Endothelial cell of umbilical vein (primary cell): Measurements from ENCODE around the gene CTNNA2. TPM values are rescaled to one million over a fixed set of nuclear protein-coding genes. Genes with fewer than 3 reads are reported as not detected.

Source experiments
- BruUV-seq: library from RNA; stranded (reverse); fragments of 400-500 nt; replicated peaks from 2 replicates; lab custom pipeline; 2021; lab: Mats Ljungman, UMichigan
- CTCF ChIA-PET: fragments of 300-600, 350-600 bp; sonication (Branson Sonifier 250); formaldehyde crosslinking; loops from one replicate; lab custom pipeline; 2021; ENCODE audit warnings: antibody characterized with exemption, inconsistent platforms; lab: Charles Lee
- POLR2A ChIA-PET: fragments of 300-600, 350-600 bp; sonication (Branson Sonifier 250); formaldehyde crosslinking; loops from one replicate; lab custom pipeline; 2021; ENCODE audit warnings: antibody characterized with exemption, inconsistent platforms; lab: Charles Lee
- DNase-seq: peaks from one replicate; pipeline ENCODE4 v3.0.0-alpha.2; 2011; ENCODE audit warnings: low read depth, low spot score
- FAIRE-seq: peaks from 2 replicates; lab custom pipeline; 2011; peaks lifted over from hg19 to GRCh38; lab: Jason Lieb, UNC
- H2AFZ ChIP-seq: 2 replicates; pipeline ENCODE4 v1.6.0; 2012; ENCODE audit warnings: low read depth, low read length, control low read depth, inconsistent platforms
- H3K27ac ChIP-seq: 2 replicates; pipeline ENCODE4 v1.5.1; 2011; ENCODE audit warnings: low read depth, mild to moderate bottlenecking, control low read depth, low read length, moderate library complexity; ENCODE audit not compliant: insufficient read depth
- H3K27me3 ChIP-seq, 2 experiments: 2 replicates each; pipeline versions ENCODE4 v1.6.0 to v1.6.1; 2011; ENCODE audit warnings: low read length in 2 of 2, mixed read lengths in 1 of 2; ENCODE audit not compliant: control insufficient read depth in 2 of 2, insufficient read depth in 2 of 2
- H3K36me3 ChIP-seq, 2 experiments: 2 replicates in 1 of 2; 3 replicates in 1 of 2; pipeline ENCODE4 v1.5.1; 2011; ENCODE audit warnings: low read length in 2 of 2, mild to moderate bottlenecking in 1 of 2, moderate library complexity in 1 of 2; ENCODE audit not compliant: control insufficient read depth in 2 of 2, insufficient read depth in 2 of 2; ENCODE audit errors: extremely low read depth in 1 of 2
- H3K4me1 ChIP-seq: 3 replicates; pipeline ENCODE4 v1.5.1; 2011; ENCODE audit warnings: mild to moderate bottlenecking, low read length; ENCODE audit not compliant: control insufficient read depth, insufficient read depth; ENCODE audit errors: extremely low read depth
- H3K4me2 ChIP-seq: 2 replicates; pipeline ENCODE4 v1.6.1; 2011; ENCODE audit warnings: low read length, control low read depth, mixed read lengths; ENCODE audit not compliant: insufficient read depth
- H3K4me3 ChIP-seq, 3 experiments: fragments of 200-600 bp in 1 of 3; sonication (generic), shearing (Covaris generic) in 1 of 3; replicated peaks in 1 of 3; 2 replicates each; pipeline ENCODE4 v1.5.1; 2011 to 2016; ENCODE audit warnings: control low read depth in 3 of 3, low read length in 3 of 3, mild to moderate bottlenecking in 2 of 3, inconsistent platforms in 1 of 3, low read depth in 1 of 3, moderate library complexity in 1 of 3; ENCODE audit not compliant: insufficient read depth in 1 of 3
- H3K79me2 ChIP-seq: 2 replicates; pipeline ENCODE4 v1.6.0; 2012; ENCODE audit warnings: low read length, inconsistent platforms; ENCODE audit not compliant: control insufficient read depth, insufficient read depth
- H3K9ac ChIP-seq: replicated peaks from 2 replicates; pipeline ENCODE3; 2011; ENCODE audit warnings: low read length, control low read depth; ENCODE audit not compliant: insufficient read depth; ENCODE audit errors: extremely low read depth
- H3K9me1 ChIP-seq: replicated peaks from 3 replicates; pipeline ENCODE4 v1.6.0; 2011; ENCODE audit warnings: mild to moderate bottlenecking, low read length; ENCODE audit not compliant: control insufficient read depth, insufficient read depth; ENCODE audit errors: extremely low read depth
- H3K9me3 ChIP-seq: replicated peaks from 2 replicates; pipeline ENCODE4 v1.5.1; 2012; ENCODE audit warnings: low read length, inconsistent platforms; ENCODE audit not compliant: control insufficient read depth, insufficient read depth
- H4K20me1 ChIP-seq: replicated peaks from 2 replicates; pipeline ENCODE3; 2011; ENCODE audit warnings: mild to moderate bottlenecking, low read length; ENCODE audit not compliant: control insufficient read depth, insufficient read depth; ENCODE audit errors: extremely low read depth
- CTCF ChIP-seq, 2 donors: IDR thresholded peaks; 1 replicate in 1 of 2; 2 replicates in 1 of 2; pipeline ENCODE4 v1.5.1; 2011; ENCODE audit warnings: low read length in 2 of 2, mild to moderate bottlenecking in 2 of 2, moderate library complexity in 2 of 2, control low read depth in 1 of 2, inconsistent platforms in 1 of 2, low read depth in 1 of 2; ENCODE audit not compliant: insufficient read depth in 1 of 2; ENCODE audit errors: extremely low read depth in 1 of 2
- EZH2 ChIP-seq: IDR thresholded peaks from 2 replicates; pipeline ENCODE4 v1.6.1; 2012; ENCODE audit warnings: borderline replicate concordance, low read depth, mild to moderate bottlenecking, moderate library complexity, low read length, inconsistent platforms; ENCODE audit not compliant: severe bottlenecking
- FOS ChIP-seq: IDR thresholded peaks from 2 replicates; pipeline ENCODE4 v1.6.1; 2011; ENCODE audit warnings: mild to moderate bottlenecking, low read length, moderate library complexity, borderline replicate concordance; ENCODE audit not compliant: insufficient read depth
- GATA2 ChIP-seq: IDR thresholded peaks from 2 replicates; pipeline ENCODE4 v1.7.0; 2011; ENCODE audit warnings: low read depth, mild to moderate bottlenecking, moderate library complexity, mixed read lengths, low read length; ENCODE audit not compliant: insufficient read length, insufficient read depth
- JUN ChIP-seq: IDR thresholded peaks from 2 replicates; pipeline ENCODE4 v1.6.1; 2011; ENCODE audit warnings: borderline replicate concordance, low read depth; ENCODE audit not compliant: insufficient read length, insufficient read depth
- MYC ChIP-seq: IDR thresholded peaks from one replicate; pipeline ENCODE4 v1.6.1; 2011; ENCODE audit warnings: mild to moderate bottlenecking, low read depth, low read length
- POLR2A ChIP-seq: IDR thresholded peaks from 2 replicates; pipeline ENCODE4 v1.6.1; 2012; ENCODE audit warnings: low read depth, mild to moderate bottlenecking, control low read depth, low read length
- POLR2AphosphoS5 ChIP-seq: IDR thresholded peaks from 2 replicates; pipeline ENCODE4 v1.6.1; 2012; ENCODE audit warnings: low read depth, mild to moderate bottlenecking, control low read depth, low read length, moderate library complexity; ENCODE audit not compliant: insufficient read depth
- dilution Hi-C: fragments of 300-500 bp; cut with MboI; formaldehyde crosslinking; loops from one replicate; pipeline ENCODE4 v1.15.0; 2019; ENCODE audit warnings: low sequenced_read_pairs; ENCODE audit not compliant: extremely low pct_ligation_motif_present
- intact Hi-C: fragments of 100-400 bp; cut with micrococcal nuclease; formaldehyde crosslinking; loops from one replicate; pipeline ENCODE4 v1.10.0; 2022
- polyA plus RNA-seq, 4 experiments: library from polyadenylated mRNA; depleted of rRNA in 3 of 4; stranded (reverse) in 3 of 4; unstranded in 1 of 4; fragments of >200 nt; gene quantifications; 2 replicates each; pipeline versions ENCODE4 v1.2.1 to v1.2.3, GENCODE V29; 2011 to 2012; ENCODE audit warnings: missing spikeins in 1 of 4
- total RNA-seq: library from RNA; stranded (reverse); gene quantifications from 2 replicates; pipeline ENCODE4 v1.2.3, GENCODE V29; 2021
- TF ChIP-seq, protein P1 (sequence below): IDR thresholded peaks from 2 replicates; pipeline ENCODE4 v1.6.1; 2011; ENCODE audit not compliant: insufficient read depth, insufficient read length

CTNNA2 gene
- total and polyA plus RNA-seq, 2 donors (not counting 3 experiments of a cell fraction or from before 2014, with no cell fraction given) = not detected

GRCh38 chr2:80396276-80396675 lies 883.4 kb downstream of the CTNNA2 start:
- peaks cover 2% of the 10 kb centered on the region for H3K9me3 ChIP-seq
- no peak overlapping the region for H3K4me3 ChIP-seq
- DNase-seq = no peak
- no peaks in the 10 kb centered on the region for H4K20me1 ChIP-seq
- no peaks in the 10 kb centered on the region for H3K79me2 ChIP-seq
- no peaks in the 10 kb centered on the region for H3K9me1 ChIP-seq
- no TSS peak for BruUV-seq
- H2AFZ ChIP-seq = no peak overlapping the region
- TF ChIP-seq, protein P1, sequence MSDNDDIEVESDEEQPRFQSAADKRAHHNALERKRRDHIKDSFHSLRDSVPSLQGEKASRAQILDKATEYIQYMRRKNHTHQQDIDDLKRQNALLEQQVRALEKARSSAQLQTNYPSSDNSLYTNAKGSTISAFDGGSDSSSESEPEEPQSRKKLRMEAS = no peak
- TF ChIP-seq EZH2 (no peak), JUN (no peak), POLR2A (no peak), FOS (no peak), POLR2AphosphoS5 (no peak), CTCF (IDR thresholded peaks at IDR 0.05; ENCODE audit: extremely low read depth in 1 of 2, insufficient read depth in 1 of 2, low read depth in 1 of 2, low read length in 2 of 2) (no peak), GATA2 (no peak), MYC (no peak)
- CTCF ChIA-PET = no interaction called here
- H3K9ac ChIP-seq = no peak overlapping the region
- POLR2A ChIA-PET = no interaction called here
- H3K4me1 ChIP-seq = no peaks in the 10 kb centered on the region
- dilution Hi-C loops (no loop called here), intact Hi-C loops (no loop called here)
- H3K27ac ChIP-seq = no peak overlapping the region
- no peaks in the 10 kb centered on the region for H3K27me3 ChIP-seq
- no peaks in the 10 kb centered on the region for H3K36me3 ChIP-seq
- no peak overlapping the region for H3K4me2 ChIP-seq
- FAIRE-seq = no peak
